Measurements from ENCODE around the gene ZFAND2A.
"Not testable (repeated sequence)": the region's sequence is repeated elsewhere in the genome, so short reads cannot be mapped to it uniquely, and the experiment has no call there.

The ZFAND2A gene

DNA sequence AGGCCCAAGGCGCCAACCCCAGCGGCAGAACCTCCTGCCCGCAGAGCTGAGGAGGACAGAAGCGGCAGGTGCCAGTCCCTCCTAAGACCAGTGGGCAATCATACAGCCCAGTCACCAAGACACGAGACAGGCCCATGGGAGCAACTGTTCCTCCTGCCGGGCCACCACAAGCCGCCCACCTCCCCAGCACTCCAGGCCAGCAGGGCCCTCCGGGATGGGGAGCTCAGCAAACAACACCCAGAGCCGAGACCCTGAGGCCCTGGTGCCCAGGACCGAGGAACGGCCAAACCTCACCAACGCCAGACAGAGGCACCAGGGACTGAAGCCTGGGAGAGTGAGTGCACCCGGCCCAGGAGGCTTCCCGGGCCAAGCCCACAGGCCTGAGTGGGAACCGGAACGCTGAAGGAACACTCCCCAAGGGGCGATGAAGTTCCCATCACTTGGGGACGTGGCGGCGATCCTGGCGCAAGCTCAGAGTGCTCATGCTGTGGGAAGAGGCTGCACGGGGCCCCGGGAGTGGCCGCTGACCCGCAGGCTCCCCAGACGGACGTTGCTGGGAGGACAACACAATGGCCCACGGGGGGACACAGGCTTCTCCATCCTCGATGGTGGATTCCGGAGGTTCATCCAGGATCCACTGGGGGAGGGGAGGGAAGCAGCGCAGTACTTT, 37.0 kb downstream of the ZFAND2A start:
- ATAC-seq (no peak), DNase-seq (no peak)

DNA sequence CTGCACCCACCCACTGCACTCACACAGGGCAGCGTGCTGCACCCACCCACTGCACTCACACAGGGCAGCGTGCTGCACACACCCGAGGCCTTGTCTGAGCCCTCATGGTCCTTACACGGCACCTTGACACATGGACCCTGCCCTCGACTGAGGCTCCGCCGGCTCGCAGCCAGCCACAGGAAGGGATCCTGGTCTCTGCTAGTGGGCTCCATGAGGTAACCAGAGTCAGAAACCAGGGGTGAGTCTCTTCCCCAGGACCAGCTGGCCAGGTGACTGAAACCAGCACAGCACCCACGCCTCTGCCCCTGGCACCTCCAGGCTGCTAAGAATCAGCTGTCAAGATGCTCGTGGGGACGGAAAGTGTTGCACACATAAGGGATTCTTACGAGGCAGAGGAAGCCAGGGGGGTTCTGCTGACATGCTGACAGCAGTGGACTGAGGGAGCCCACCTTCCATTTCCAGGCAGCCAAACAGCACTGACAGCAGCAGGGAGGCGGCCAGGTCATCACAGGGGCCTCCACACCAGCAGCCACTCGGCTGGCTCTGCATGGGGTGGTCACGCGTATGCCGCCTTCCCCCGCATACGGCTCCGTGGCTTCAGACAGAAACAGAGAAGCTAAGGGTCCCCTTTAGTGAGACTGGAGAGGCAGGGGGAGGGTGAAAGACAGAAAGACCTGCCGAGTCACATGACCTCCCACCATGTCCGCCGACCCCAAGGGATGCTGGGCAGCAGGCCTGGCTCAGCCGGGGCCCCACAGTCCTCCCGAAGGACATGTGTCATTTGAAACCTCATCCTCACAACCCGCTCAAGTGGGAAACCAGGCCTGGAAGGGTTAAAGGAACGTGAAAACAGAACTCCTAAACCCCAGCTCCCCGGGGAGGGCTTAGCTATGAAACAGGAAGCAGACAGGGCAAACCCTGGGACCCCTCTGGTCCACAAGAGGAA, 37.8 kb downstream of the ZFAND2A start:
- ATAC-seq = no peak
- no peak for DNase-seq

DNA sequence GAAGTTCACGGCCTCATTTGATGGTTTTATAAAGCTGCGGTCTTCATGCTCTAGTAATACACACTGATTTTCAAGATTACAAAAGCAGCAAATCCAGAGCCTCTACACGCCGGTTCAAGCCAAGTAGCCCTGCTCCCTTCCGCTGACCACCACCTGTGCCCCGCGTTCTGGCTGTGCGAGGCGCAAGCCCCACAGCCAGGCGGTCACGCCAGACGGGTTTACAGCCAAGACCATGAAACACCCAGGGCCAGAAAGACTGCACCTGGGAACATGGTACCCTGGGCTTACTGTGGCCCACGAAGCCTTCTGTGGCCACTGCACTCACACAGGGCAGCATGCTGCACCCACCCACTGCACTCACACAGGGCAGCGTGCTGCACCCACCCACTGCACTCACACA, 38.5 kb downstream of the ZFAND2A start:
- ATAC-seq (no peak), DNase-seq (no peak)

DNA sequence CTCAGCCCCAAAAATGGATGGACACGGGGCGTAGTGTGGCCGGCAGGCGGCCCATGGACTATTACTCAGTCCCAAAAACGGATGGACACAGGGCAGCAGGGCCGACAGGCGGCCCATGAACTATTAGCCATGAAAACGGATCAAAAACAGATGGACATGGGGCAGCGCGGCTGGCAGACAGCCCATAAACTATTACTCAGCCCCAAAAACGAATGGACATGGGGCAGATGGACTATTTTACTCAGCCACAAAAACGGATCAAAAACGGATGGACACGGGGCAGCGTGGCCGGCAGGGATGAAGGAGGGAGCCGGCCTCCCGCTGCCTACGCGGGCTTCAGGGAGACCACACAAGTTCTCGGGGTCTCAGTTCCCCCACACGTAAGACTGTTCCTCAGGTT, 39.2 kb downstream of the ZFAND2A start:
- ATAC-seq (no peak), DNase-seq (no peak)

DNA sequence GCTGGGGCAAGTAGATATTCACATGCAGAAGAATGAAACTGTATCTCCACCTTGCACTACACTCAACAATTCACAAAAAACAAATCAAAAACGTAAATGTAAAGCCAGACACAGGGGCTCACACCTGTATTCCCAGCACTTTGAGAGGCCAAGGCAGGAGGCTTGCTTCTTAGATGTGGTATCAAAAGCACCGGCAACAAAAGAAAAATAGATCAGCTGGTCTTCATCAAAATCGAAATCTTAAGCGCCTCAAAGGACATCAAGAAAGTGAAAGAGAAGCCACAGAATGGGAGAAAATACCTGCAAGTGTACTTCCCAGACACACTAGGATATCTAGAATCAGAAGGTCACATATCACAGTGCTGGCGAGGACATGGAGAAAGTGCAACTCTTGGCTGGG, 40.8 kb downstream of the ZFAND2A start:
- ATAC-seq = no peak
- DNase-seq = no peak

DNA sequence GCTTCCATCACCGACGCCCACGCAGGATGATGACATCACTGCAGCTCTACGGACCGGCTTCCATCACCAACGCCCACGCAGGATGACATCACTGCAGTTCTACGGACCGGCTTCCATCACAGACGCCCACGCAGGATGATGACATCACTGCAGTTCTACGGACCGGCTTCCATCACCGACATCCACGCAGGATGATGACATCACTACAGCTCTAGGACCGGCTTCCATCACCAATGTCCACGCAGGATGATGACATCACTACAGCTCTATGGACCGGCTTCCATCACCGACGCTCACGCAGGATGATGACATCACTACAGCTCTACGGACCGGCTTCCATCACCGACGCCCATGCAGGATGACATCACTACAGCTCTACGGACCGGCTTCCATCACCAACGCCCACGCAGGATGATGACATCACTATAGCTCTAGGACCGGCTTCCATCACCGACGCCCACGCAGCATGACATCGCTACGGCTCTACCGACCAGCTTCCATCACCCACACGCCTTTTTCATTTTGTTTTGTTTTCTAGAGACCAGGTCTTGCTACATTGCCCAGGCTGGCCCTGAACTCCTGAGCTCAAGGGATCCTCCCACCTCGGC, 42.6 kb downstream of the ZFAND2A start:
- DNase-seq (no peak), ATAC-seq (no peak)

DNA sequence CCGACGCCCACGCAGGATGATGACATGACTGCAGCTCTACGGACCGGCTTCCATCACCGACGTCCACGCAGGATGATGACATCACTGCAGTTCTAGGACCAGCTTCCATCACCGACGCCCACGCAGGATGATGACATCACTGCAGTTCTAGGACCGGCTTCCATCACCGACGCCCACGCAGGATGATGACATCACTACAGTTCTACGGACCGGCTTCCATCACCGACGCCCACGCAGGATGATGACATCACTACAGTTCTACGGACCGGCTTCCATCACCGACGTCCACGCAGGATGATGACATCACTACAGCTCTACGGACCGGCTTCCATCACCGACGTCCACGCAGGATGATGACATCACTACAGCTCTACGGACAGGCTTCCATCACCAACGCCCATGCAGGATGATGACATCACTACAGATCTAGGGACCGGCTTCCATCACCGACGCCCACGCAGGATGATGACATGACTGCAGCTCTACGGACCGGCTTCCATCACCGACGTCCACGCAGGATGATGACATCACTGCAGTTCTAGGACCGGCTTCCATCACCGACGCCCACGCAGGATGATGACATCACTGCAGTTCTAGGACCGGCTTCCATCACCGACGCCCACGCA, 43.5 kb downstream of the ZFAND2A start:
- not testable (repeated sequence) for ATAC-seq

DNA sequence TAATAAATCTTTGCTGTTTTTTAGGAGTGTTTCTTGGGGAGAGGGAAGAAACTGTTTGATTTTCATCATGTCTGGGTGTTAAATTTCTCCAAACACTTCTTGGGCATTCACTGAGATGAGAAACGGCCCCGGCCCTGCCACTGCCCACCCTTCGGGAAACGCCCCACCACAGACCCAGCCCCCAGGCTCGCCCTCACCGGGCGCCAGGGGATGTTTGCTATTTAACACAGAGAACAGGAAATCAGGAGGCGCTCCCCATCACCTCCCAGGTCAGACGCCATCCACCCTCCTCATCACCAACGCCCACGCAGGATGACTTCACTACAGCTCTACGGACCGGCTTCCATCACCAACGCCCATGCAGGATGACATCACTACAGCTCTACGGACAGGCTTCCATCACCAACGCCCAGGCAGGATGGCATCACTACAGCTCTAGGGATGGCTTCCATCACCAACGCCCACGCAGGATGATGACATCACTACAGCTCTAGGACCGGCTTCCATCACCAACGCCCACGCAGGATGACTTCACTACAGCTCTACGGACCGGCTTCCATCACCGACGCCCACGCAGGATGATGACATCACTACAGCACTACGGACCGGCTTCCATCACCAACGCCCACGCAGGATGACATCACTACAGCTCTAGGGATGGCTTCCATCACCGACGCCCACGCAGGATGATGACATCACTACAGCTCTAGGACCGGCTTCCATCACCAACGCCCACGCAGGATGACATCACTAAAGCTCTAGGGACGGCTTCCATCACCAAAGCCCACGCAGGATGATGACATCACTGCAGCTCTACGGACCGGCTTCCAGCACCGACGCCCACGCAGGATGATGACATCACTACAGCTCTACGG, 44.6 kb downstream of the ZFAND2A start:
- not testable (repeated sequence) for DNase-seq, ATAC-seq

More for the DNA sequence above, 43.5 kb downstream of the ZFAND2A start:
- DNase-seq = not testable (repeated sequence)

DNA sequence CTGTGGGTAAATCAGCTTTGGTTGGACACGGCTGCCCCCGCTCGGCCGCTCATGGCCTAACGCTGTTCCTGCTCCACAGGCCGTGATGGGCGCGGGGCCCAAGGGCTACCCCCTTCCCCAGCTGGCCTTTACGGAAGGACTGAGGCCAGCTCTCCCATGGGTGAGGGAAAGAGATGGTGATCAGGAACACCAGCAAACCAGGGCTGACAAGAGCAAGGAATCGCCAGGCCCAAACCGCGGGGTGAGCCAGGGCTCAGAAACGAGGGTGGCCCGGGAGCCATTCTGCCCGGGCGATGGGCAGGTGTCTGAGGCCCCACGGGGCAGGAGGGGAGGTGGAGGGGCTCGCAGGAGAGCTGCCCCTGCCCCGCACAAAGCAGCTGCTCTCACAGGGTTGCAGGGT, 45.5 kb downstream of the ZFAND2A start:
- ATAC-seq (no peak), DNase-seq (no peak)

DNA sequence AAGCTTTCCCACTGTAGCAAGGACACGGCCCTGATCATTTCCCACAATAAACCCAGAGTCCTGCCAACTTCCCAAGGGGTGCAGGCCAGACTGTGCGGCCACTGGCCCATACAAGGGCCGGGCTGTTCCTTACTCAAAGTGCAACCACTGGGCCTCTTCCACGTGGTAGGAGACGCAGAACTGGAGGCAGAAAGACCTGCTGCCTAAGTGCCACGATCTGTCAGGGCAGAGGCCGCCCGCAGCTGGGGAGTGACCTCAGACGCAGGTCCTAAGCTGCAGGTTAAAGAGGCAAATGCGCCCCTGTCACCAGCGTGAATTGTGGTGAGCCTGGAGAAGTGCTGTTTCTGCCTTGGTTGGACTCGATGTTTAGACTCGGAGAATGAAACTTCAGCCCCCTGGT, 45.9 kb downstream of the ZFAND2A start:
- DNase-seq (no peak), ATAC-seq (no peak)

DNA sequence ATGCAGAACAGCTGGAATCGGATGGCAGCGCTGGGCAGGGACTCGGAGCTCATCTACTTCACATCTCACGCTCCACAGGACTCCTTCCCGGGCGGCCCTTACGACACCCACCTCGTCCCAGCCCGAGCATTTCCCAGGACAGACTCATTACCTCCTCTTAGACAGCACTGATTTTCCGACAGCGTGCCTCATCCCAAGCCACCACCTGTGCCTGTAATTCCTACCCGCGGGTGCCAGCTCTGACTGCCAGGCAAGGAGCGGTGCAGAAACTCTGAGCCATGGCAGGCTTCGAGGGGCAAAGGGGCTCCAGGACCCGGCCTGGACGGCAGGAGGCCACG, 46.5 kb downstream of the ZFAND2A start:
- no peak for DNase-seq
- no peak for ATAC-seq

DNA sequence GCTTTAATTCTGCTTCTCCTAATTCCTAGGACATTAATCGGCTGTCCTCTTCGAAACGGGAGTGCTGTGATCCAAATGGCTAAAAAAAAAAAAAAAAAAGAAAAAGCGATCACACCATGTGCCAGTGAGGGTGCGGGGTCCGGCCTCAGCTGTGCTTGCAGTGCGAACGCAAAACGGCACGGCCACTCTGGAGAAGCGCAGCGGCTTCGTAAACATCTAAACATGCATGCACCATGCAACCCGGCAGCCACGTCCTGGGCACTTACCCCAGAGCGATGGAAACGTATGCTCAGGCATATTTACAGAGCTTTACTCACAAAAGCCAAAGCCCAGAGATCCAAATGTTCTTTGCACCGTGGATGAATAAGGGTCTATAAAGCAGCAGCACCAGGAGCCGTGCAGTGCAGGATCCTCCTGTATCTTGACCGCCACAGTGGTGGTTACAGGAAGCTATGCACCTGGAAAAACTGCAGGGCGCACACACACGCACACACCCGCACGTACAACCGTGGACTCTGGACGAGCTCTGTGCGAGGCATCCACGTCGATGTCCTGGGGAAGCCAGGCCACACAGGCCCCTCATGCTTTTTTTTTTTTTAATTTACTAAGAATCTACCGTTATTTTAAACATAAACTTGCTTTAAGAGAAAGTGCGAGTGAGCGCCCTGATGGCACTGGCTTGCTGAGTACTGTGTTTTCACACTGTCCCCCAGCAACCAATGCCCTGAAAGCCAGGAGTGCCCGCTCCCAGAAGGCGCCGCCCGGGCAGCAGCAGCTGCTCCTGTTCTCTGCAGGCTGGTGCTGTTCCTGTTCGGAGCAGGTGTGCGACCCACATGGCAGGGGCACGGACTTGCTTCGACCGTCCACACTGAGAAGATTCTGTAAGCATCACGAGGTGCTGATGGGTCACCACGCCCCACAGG, 47.1 kb downstream of the ZFAND2A start:
- no peak for DNase-seq
- no peak for ATAC-seq

DNA sequence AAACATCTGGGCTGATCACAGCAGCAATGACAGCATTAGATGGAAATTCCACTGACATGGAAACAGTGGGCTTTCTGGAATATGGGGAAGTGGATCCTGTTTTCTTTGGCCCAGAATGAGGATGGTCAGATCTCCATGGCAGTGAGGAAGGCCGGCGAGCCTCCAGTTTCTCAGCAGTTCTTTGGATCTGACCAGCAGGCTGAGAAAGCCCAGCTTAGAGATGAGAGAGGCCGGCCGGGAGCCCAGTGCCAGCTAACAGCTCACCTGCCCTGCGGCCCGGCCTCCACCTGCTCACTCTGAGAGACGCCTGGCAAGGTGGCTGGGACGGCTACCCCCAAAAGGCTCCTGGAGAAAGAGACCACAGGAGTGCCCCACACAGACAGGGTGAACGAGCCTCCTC, 47.9 kb downstream of the ZFAND2A start:
- DNase-seq (no peak), ATAC-seq (no peak)

DNA sequence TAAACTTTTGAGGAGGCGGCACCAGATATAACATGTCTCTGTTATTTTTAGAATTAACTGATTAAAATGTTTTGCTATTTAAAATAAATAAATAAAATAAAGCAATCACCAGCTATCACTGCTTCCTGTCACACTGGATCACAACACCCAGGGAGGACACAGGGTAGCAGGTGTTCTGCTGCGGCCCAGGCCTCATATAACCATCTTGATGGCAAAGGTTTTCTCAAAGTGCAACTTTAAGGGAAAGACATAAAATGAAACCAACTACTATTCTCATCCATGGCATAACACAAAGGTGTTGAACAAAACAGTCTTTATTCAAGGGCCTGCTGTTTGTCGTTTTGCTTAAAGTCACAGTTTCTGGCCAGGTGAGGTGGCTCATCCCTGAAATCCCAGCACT, 48.8 kb downstream of the ZFAND2A start:
- ATAC-seq (no peak), DNase-seq (no peak)

DNA sequence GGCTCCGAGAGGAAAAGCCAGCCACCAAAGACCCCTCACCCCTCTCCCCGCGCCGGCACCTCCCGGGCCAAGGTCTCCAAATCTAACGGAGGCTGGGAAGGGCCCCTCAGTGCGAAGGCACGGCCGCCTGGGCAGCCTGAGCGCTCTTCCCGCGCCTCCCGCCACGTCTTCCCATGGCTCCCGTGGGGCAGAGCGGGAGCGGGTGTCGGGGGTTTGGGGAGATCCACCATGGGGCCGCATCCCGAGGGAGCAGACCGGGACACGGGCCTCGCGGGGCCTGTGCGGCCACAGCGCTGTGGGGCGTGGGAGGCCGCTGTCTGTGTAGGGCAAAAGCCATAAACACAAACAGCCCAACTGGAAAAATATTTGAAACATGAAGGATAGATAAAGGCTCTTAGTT, 49.6 kb downstream of the ZFAND2A start:
- ATAC-seq = no peak
- no peak for DNase-seq

DNA sequence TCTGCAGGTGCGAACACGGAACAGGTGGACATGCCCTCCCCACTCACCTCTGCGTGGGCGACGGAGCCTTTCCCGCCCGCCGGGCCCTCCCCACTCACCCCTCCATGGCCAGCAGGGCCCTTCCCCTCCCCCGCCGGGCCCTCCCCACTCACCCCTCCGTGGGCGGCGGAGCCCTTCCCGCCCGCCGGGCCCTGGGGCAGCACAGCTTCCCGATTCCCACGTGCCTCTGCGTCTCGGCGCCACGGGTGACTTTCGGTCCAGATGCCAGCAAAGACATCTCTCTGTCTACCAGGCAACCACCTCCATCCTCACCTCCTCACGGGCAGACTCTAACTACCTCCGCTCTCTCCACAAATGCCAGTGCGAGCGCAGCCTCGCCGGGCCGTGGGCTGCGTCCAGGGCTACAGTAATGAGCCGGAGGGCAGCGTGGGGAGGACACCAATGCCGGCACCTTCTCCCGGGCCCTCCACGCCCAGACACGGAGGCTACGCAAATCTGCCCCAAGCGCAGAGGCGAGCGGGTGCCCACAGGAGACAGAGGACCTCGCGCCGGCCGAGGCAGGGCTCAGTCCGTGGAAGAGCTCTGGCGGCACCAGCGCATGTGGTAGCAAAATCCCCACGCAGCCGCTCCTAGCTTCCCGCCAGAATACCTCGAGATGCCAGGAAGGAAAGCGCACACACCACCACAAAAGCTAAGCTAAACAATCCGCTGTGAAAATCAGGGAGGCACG, 50.2 kb downstream of the ZFAND2A start:
- ATAC-seq = no peak
- DNase-seq = no peak

DNA sequence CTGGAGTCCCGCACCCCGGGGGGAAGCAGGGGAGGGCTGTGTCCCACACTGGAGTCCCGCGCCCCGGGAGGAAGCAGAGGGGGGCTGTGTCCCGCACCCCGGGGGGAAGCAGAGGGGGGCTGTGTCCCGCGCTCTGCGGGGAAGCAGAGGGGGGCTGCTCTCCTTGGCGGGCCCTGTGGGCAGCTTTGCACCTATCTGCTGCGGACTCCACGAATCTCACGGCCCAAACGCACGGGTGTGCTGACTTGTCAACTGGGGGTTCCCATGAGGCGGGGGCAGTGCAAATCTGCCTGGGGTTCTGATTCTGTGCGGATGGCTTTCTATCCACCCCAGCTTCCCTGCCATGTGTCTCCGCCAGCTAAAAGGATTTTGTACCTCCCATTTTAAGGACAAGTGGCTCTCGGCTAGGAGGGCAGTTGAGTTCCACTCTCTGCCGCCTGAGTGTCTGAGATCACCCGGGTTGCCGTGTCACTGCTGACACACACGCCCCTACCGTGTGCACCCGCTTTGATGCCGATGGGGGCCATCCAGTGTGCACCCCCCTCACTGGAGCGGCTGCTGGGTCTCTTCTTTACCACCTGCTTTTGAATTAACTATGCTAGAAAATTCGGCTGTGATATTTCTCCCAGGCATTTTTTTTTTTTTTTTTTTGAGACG, 51.6 kb downstream of the ZFAND2A start:
- DNase-seq = no peak
- no peak for ATAC-seq

DNA sequence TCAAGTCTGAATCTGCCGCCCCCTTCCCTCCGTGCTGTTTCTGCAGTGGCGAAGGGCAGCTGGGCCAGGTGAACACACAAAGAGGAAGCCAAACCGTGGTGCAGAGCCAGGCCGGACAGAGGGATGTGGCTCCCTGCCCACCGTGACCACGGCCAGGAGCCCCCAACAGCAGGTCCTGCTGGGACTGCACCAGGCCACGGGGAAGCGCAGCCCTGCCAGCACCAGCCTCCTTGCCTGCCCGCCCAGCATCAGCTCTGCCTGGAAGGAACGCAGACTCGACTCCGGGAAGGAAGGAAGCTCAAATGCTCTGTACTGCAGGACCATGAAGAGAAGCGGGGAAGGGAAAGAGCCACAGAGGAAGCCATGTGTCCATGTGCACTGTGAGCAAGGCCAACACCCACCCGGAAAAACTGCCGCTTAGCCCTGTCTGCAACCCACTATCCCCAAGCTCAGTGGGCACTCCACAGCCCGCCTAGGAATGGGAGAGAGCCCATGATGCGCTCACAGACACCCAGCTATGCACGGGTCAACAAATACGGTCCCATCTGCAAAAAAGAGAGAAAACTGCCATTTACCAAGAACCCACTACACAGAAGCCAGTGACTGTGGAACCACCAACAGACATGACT, 53.1 kb downstream of the ZFAND2A start:
- DNase-seq = no peak
- no peak for ATAC-seq
